ENCODE measurements around the gene SRSF5. TPM values are rescaled to one million over a fixed set of nuclear protein-coding genes. Genes with fewer than 3 reads are reported as not detected.

SRSF5 gene
- total RNA-seq, 8 experiments from 2014 or later, result 209 to 477 (median 389) TPM

GRCh38 chr14:69816216-69816615 is 49.3 kb downstream of the SRSF5 start:
- in situ Hi-C loops (cut with MboI; ENCODE audit: low pct_unique_long_range_greater_than_20kb in 2 of 9, low sequenced_read_pairs in 9 of 9, unreplicated experiment in 9 of 9), result loop anchor here in 8 of 9 experiments (10.0 to 25.0 kb wide), 5 partner anchors 209 to 746 kb away; no protein-coding TSS in a partner anchor
- Histone ChIP-seq H3K4me3 (no peak overlapping the region), H3K27ac (no peak overlapping the region), H3K4me1 (replicated peaks in 1 of 2) (no peaks in the 10 kb centered on the region)
- WGBS, 10 experiments, result 40 to 100% (median 80%) methylated on average over 1 to 4 of the region's 5 CpGs; no CpG with 5 or more reads in 3 of the 10 experiments
- ATAC-seq (replicated peaks in 6 of 8), result no peak

DNA sequence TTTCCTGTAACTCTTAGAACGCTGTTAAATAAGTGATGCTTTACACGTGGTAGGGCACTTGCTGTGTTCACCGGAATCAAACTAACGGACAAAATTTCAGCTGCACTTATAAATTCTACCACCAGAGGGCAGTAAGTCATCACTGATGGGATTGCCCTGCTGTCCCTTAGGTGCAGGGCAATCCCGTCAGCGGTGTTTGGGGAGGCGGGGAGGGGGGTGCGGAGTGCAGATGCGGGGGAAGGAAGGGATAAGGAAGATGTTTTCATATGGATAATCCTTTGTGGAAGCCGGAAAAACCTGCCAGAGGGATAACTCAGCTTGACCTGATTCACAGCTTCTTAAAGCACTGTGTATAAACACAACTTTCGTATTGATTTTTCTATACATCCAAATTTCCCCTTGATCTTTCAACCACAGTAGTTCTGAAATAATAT is 51.8 kb downstream of the SRSF5 start:
- Histone ChIP-seq H3K27ac (no peak overlapping the region), H3K4me3 (no peak overlapping the region), H3K4me1 (replicated peaks in 1 of 2) (no peaks in the 10 kb centered on the region)
- peak; percentile 79 to 97 (median 86) for ATAC-seq (replicated peaks in 6 of 8)
- in situ Hi-C loops (cut with MboI; ENCODE audit: low pct_unique_long_range_greater_than_20kb in 2 of 9, low sequenced_read_pairs in 9 of 9, unreplicated experiment in 9 of 9), result loop anchor here in 8 of 9 experiments (10.0 to 25.0 kb wide), 5 partner anchors 206 to 744 kb away; no protein-coding TSS in a partner anchor
- WGBS, 10 experiments, result 0 to 100% (median 27%) methylated on average over 1 to 4 of the region's 11 CpGs; no CpG with 5 or more reads in 4 of the 10 experiments

DNA sequence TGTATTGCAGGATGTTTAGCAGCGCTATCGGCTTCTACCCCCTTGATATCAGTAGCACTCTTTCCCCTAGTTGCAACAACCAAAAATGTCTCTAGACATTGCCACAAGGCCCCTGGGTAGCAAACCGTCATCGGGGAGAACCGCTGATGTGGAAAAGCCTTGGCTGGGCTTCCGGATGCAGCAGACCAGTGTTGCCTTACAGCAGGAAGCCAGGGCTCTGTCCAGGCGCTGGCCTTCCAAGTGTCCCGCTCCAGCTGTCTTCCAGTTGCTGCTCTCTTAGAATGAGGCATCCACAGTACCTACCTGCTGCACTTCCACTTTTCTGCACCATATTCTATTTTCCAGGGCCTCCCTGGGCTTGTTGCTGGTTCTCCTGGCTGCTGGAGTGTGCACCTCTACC is 52.7 kb downstream of the SRSF5 start:
- Histone ChIP-seq H3K4me3 (no peak overlapping the region), H3K4me1 (replicated peaks in 1 of 2) (no peaks in the 10 kb centered on the region), H3K27ac (no peak overlapping the region)
- WGBS, 10 experiments, result 80 to 100% (median 89%) methylated on average over 2 to 5 of the region's 8 CpGs; no CpG with 5 or more reads in 7 of the 10 experiments
- ATAC-seq (replicated peaks in 6 of 8), result peak in 1 of 8 experiments; percentile 23
- in situ Hi-C loops (cut with MboI; ENCODE audit: low pct_unique_long_range_greater_than_20kb in 2 of 9, low sequenced_read_pairs in 9 of 9, unreplicated experiment in 9 of 9), result loop anchor here in 8 of 9 experiments (10.0 to 25.0 kb wide), 5 partner anchors 205 to 743 kb away; no protein-coding TSS in a partner anchor

DNA sequence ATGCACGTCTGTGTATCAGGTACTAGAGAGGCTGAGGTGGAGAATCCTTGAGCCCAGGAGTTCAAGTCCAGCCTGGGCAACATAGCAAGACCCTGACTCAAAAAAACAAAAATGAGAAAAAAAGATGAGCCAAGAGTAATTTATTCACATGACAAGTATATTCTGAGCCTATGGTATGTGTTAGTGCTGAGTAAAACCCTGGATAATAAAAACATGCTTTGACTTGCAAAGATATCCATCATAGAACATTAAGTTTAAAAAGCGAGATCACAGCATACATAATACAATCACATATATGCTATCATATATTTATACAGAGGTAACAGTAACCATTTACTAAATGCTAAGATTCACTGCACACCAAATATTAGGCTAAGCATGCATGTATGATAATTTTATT is 54.0 kb downstream of the SRSF5 start:
- no peak overlapping the region for H3K4me3 ChIP-seq
- H3K27ac ChIP-seq, result no peak overlapping the region
- in situ Hi-C loops (cut with MboI; ENCODE audit: low pct_unique_long_range_greater_than_20kb in 2 of 9, low sequenced_read_pairs in 9 of 9, unreplicated experiment in 9 of 9), result loop anchor here in 5 of 9 experiments (10.0 to 25.0 kb wide), 4 partner anchors 204 to 741 kb away; no protein-coding TSS in a partner anchor
- ATAC-seq (replicated peaks in 6 of 8), result no peak
- 0 to 100% (median 10%) methylated on average over 1 to 2 of the region's 2 CpGs; no CpG with 5 or more reads in 3 of the 10 experiments for WGBS, 10 experiments
- H3K4me1 ChIP-seq (replicated peaks in 1 of 2), result no peaks in the 10 kb centered on the region

Other genes with a start within 250 kb of the SRSF5 start
- gene CCDC177, start 192.3 kb upstream of the SRSF5 start, total RNA-seq, result 1 to 10 TPM in 5 of 8 experiments, under 1 TPM in 2, not detected in 1; 0.24 to 4.3 (median 3.5) TPM
- gene SUSD6, start 155.5 kb upstream of the SRSF5 start, total RNA-seq, result 10 to 100 TPM in 5 of 8 experiments, 1 to 10 TPM in 3; 6.5 to 36.3 (median 12.2) TPM
- gene SLC10A1, start 30.1 kb downstream of the SRSF5 start, total RNA-seq, result 1 to 10 TPM in 4 of 8 experiments, under 1 TPM in 4; 0.82 to 2.8 (median 0.98) TPM
- gene SMOC1, start 112.3 kb downstream of the SRSF5 start, total RNA-seq, result 10 to 100 TPM in 2 of 8 experiments, 1 to 10 TPM in 3, under 1 TPM in 3; 0.18 to 18.7 (median 2.1) TPM